ENCODE measurements around the gene DNAJC5.
A peak's percentile ranks its signal among the peaks of the same experiment; 100 is the strongest.

DNAJC5 gene

DNA sequence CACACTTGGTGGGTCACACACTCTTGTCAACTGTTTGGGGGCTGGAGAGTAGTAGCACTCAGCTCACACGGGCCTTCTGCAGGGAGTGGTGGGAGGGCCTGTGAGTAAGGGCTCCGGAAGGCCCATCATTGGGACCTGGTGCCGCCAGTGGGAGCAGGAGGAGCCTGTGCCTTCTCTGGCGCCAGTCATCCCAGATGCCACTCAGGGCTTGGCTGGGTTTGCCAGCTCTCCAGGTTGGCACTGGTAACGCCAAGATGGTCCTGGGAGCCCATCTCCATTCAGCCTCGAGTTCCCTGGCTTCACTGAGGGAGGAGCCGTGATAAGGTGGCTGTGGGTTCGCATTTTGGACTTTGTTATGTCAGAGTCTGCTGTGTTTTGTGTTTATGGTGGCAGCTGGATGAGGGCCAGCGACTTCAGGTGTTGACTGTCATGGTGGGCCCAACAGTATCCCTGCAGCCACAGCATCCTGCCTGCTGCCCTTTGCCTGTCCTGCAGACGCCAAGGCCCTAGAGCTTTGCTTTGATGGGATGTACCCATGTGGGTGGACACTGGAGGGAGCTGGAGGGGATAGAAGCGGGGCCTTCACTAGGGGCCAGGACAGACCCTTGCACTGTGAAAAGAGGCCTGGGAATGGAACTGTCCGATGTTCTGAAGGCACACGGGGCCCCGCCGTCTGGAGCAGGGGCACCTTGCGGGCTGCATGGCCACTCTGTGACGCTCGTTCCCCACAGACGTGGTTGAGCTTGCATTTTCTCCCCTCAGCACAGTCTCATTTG lies 13.3 kb upstream of the DNAJC5 start:
- no peak for TF ChIP-seq JUND (IDR thresholded peaks at IDR 0.05; ENCODE audit: low read depth)
- in situ Hi-C loops (cut with HindIII; ENCODE audit: low pct_unique_long_range_greater_than_20kb, low sequenced_read_pairs) = no loop called here
- no peak for DNase-seq (ENCODE audit: low read depth in 1 of 2, low spot score in 1 of 2)

DNA sequence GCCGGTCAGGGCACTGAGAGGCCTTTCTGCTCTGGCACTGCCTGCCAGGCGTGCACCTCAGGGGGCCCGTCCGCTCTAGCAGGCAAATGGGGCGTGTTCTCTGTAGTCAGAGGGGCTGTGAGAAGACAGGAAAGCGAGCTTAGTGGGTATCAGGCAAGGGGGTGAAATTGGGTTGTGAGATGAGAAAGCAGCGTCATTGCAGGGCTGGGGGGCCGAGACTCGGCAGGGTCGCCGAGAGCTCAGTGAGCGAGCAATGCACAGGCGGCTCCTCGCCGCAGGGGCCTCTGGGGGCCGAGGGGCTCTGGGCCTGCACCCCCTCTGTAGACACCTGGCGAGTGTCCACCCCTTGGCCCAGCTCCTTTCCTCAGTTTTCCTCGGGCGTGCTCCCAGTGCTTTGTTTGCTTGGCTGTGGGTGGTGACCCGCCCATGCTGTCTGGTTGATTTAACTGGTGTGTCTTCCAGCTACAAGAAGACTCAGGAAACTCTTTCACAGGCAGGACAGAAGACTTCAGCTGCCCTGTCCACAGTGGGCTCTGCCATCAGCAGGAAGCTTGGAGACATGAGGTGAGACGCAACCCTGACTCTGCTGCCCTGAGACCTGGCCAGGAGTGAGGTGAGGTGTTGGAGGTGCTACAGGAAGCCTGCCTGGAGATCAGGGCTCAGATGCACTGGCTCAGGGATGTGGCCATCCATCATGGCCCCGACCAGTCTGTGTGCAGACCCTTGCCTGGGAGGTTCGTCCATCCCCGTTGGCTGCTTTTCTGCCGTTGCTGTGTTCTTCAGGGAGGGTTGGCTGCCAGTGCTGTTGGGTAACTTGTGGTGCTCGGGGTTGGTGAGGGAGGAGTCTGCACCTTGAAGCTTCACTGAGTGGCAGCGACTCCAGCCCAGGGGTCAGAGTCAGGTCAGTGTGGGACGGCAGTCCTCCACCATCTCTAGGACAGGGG lies 12.4 kb upstream of the DNAJC5 start:
- no peak for TF ChIP-seq JUND (IDR thresholded peaks at IDR 0.05; ENCODE audit: low read depth)
- DNase-seq (ENCODE audit: low read depth in 1 of 2, low spot score in 1 of 2) = no peak
- in situ Hi-C loops (cut with HindIII; ENCODE audit: low pct_unique_long_range_greater_than_20kb, low sequenced_read_pairs) = no loop called here

- in situ Hi-C loops (cut with HindIII; ENCODE audit: low pct_unique_long_range_greater_than_20kb, low sequenced_read_pairs) = no loop called here
- DNase-seq (ENCODE audit: low read depth in 1 of 2, low spot score in 1 of 2) = no peak
- no peak for TF ChIP-seq JUND (IDR thresholded peaks at IDR 0.05; ENCODE audit: low read depth)
These were observed 11.7 kb upstream of the DNAJC5 start for GRCh38 chr20:63883201-63883593.

GRCh38 chr20:63884506-63885263 lies 10.2 kb upstream of the DNAJC5 start:
- TF ChIP-seq JUND (IDR thresholded peaks at IDR 0.05; ENCODE audit: low read depth) = no peak
- peak in 1 of 2 experiments; percentile 61 for DNase-seq (ENCODE audit: low read depth in 1 of 2, low spot score in 1 of 2)
- in situ Hi-C loops (cut with HindIII; ENCODE audit: low pct_unique_long_range_greater_than_20kb, low sequenced_read_pairs) = no loop called here

- DNase-seq (ENCODE audit: low read depth in 1 of 2, low spot score in 1 of 2) = no peak
- in situ Hi-C loops (cut with HindIII; ENCODE audit: low pct_unique_long_range_greater_than_20kb, low sequenced_read_pairs) = no loop called here
- no peak for TF ChIP-seq JUND (IDR thresholded peaks at IDR 0.05; ENCODE audit: low read depth)
These were observed 9.5 kb upstream of the DNAJC5 start for GRCh38 chr20:63885264-63886053.

- in situ Hi-C loops (cut with HindIII; ENCODE audit: low pct_unique_long_range_greater_than_20kb, low sequenced_read_pairs) = no loop called here
- DNase-seq (ENCODE audit: low read depth in 1 of 2, low spot score in 1 of 2) = no peak
- TF ChIP-seq JUND (IDR thresholded peaks at IDR 0.05; ENCODE audit: low read depth) = no peak
These were observed 8.9 kb upstream of the DNAJC5 start for GRCh38 chr20:63886054-63886419.

- DNase-seq (ENCODE audit: low read depth in 1 of 2, low spot score in 1 of 2) = no peak
- in situ Hi-C loops (cut with HindIII; ENCODE audit: low pct_unique_long_range_greater_than_20kb, low sequenced_read_pairs) = no loop called here
- no peak for TF ChIP-seq JUND (IDR thresholded peaks at IDR 0.05; ENCODE audit: low read depth)
These were observed 8.0 kb upstream of the DNAJC5 start for GRCh38 chr20:63886921-63887320.

GRCh38 chr20:63889241-63890200 lies 5.4 kb upstream of the DNAJC5 start:
- in situ Hi-C loops (cut with HindIII; ENCODE audit: low pct_unique_long_range_greater_than_20kb, low sequenced_read_pairs) = no loop called here
- peak in 1 of 2 experiments; percentile 41 for DNase-seq (ENCODE audit: low read depth in 1 of 2, low spot score in 1 of 2)

GRCh38 chr20:63890201-63890576 lies 4.7 kb upstream of the DNAJC5 start:
- TF ChIP-seq JUND (IDR thresholded peaks at IDR 0.05; ENCODE audit: low read depth) = no peak
- no peak for DNase-seq (ENCODE audit: low read depth in 1 of 2, low spot score in 1 of 2)
- in situ Hi-C loops (cut with HindIII; ENCODE audit: low pct_unique_long_range_greater_than_20kb, low sequenced_read_pairs) = no loop called here

More at GRCh38 chr20:63889241-63890200, 5.4 kb upstream of the DNAJC5 start:
- no peak for TF ChIP-seq JUND (IDR thresholded peaks at IDR 0.05; ENCODE audit: low read depth)

GRCh38 chr20:63890616-63891015 lies 4.3 kb upstream of the DNAJC5 start:
- DNase-seq (ENCODE audit: low read depth in 1 of 2, low spot score in 1 of 2) = no peak
- TF ChIP-seq JUND (IDR thresholded peaks at IDR 0.05; ENCODE audit: low read depth) = no peak
- in situ Hi-C loops (cut with HindIII; ENCODE audit: low pct_unique_long_range_greater_than_20kb, low sequenced_read_pairs) = no loop called here

All from T47D (cell line).